Mesothelial cell of epicardium (in vitro differentiated cells): ENCODE measurements around the gene PDLIM7. TPM values are rescaled to one million over a fixed set of nuclear protein-coding genes. Genes with fewer than 3 reads are reported as not detected.
A peak's percentile ranks its signal among the peaks of the same experiment; 100 is the strongest.

Experiments used
- DNase-seq, 2 experiments: peaks; one replicate each; pipeline ENCODE4 v3.0.0; 2021; ENCODE audit warnings: low spot score in 2 of 2; ENCODE audit not compliant: unreplicated experiment in 2 of 2
- H3K27ac Mint-ChIP-seq: 2 replicates; pipeline ENCODE4 v1.8.0; 2021; ENCODE audit warnings: mixed read lengths
- H3K27me3 Mint-ChIP-seq: 2 replicates; pipeline ENCODE4 v1.8.0; 2021; ENCODE audit warnings: low read depth, mixed read lengths
- H3K36me3 Mint-ChIP-seq: 2 replicates; pipeline ENCODE4 v1.8.0; 2021; ENCODE audit warnings: mixed read lengths
- H3K4me1 Mint-ChIP-seq: 2 replicates; pipeline ENCODE4 v1.8.0; 2021; ENCODE audit warnings: mixed read lengths
- H3K4me3 Mint-ChIP-seq: 2 replicates; pipeline ENCODE4 v1.8.0; 2021; ENCODE audit warnings: mild to moderate bottlenecking, moderate library complexity, mixed read lengths
- H3K9me3 Mint-ChIP-seq: 2 replicates; pipeline ENCODE4 v1.8.0; 2021; ENCODE audit warnings: mixed read lengths
- CTCF ChIP-seq: fragments of 200-600 bp; sonication (generic); IDR thresholded peaks from one replicate; pipeline ENCODE4 v1.5.0; 2021; ENCODE audit warnings: antibody characterized with exemption; ENCODE audit not compliant: unreplicated experiment
- total RNA-seq: library from RNA; stranded (reverse); gene quantifications from 3 replicates; pipeline ENCODE4 v1.2.1, GENCODE V29; 2021

The PDLIM7 gene
- total RNA-seq, 1 donor from 2014 or later = 494 TPM

GRCh38 chr5:177469750-177470525 lies 27.5 kb downstream of the PDLIM7 start:
- H3K4me3 Mint-ChIP-seq = peak overlapping the region; percentile 55
- H3K9me3 Mint-ChIP-seq = peaks cover 10% of the 10 kb centered on the region
- peak overlapping the region; percentile 85 for H3K27ac Mint-ChIP-seq
- no peak for DNase-seq
- H3K4me1 Mint-ChIP-seq = peaks cover 48% of the 10 kb centered on the region
- no peaks in the 10 kb centered on the region for H3K27me3 Mint-ChIP-seq
- H3K36me3 Mint-ChIP-seq = peaks cover 31% of the 10 kb centered on the region
- TF ChIP-seq CTCF = no peak

- no peak for TF ChIP-seq CTCF
- H3K27ac Mint-ChIP-seq = peak overlapping the region; percentile 83
- H3K36me3 Mint-ChIP-seq = peaks cover 33% of the 10 kb centered on the region
- H3K27me3 Mint-ChIP-seq = no peaks in the 10 kb centered on the region
- peaks cover 10% of the 10 kb centered on the region for H3K9me3 Mint-ChIP-seq
- no peak for DNase-seq
- H3K4me1 Mint-ChIP-seq = peaks cover 41% of the 10 kb centered on the region
- no peak overlapping the region for H3K4me3 Mint-ChIP-seq
These were observed 28.4 kb downstream of the PDLIM7 start for GRCh38 chr5:177468685-177469628.

- no peak for DNase-seq
- Mint-ChIP-seq H3K27me3 (no peaks in the 10 kb centered on the region), H3K27ac (peak overlapping the region; percentile 83), H3K9me3 (peaks cover 10% of the 10 kb centered on the region), H3K36me3 (peaks cover 38% of the 10 kb centered on the region), H3K4me3 (no peak overlapping the region), H3K4me1 (peaks cover 39% of the 10 kb centered on the region)
- TF ChIP-seq CTCF = no peak
These were observed 29.1 kb downstream of the PDLIM7 start for GRCh38 chr5:177468329-177468684.

GRCh38 chr5:177467436-177467835 lies 30.0 kb downstream of the PDLIM7 start:
- Mint-ChIP-seq H3K27me3 (no peaks in the 10 kb centered on the region), H3K36me3 (peaks cover 43% of the 10 kb centered on the region), H3K4me1 (peaks cover 39% of the 10 kb centered on the region), H3K27ac (no peak overlapping the region), H3K4me3 (no peak overlapping the region), H3K9me3 (peaks cover 10% of the 10 kb centered on the region)
- no peak for DNase-seq
- TF ChIP-seq CTCF = no peak

- peaks cover 10% of the 10 kb centered on the region for H3K9me3 Mint-ChIP-seq
- peaks cover 34% of the 10 kb centered on the region for H3K4me1 Mint-ChIP-seq
- no peaks in the 10 kb centered on the region for H3K27me3 Mint-ChIP-seq
- no peak overlapping the region for H3K27ac Mint-ChIP-seq
- DNase-seq = no peak
- H3K36me3 Mint-ChIP-seq = peaks cover 43% of the 10 kb centered on the region
- H3K4me3 Mint-ChIP-seq = no peak overlapping the region
- no peak for TF ChIP-seq CTCF
These were observed 30.5 kb downstream of the PDLIM7 start for GRCh38 chr5:177466861-177467260.
